HUES6 (cell line): Measurements from ENCODE around the gene NCLN.
"Not testable (repeated sequence)": the region's sequence is repeated elsewhere in the genome, so short reads cannot be mapped to it uniquely, and the experiment has no call there.

Experiments used
- H3K27ac ChIP-seq: 2 replicates; pipeline ENCODE4 v1.7.0; 2013; ENCODE audit warnings: low read depth, mild to moderate bottlenecking, low read length, inconsistent platforms
- H3K27me3 ChIP-seq: 2 replicates; pipeline ENCODE4 v1.6.1; 2013; ENCODE audit warnings: low read length; ENCODE audit not compliant: control insufficient read depth, insufficient read depth
- H3K36me3 ChIP-seq: 2 replicates; pipeline ENCODE4 v1.6.1; 2013; ENCODE audit warnings: low read length; ENCODE audit not compliant: control insufficient read depth, insufficient read depth
- H3K4me1 ChIP-seq: 2 replicates; pipeline ENCODE4 v1.6.1; 2013; ENCODE audit warnings: low read length; ENCODE audit not compliant: control insufficient read depth, insufficient read depth
- H3K4me3 ChIP-seq: 2 replicates; pipeline ENCODE4 v1.5.1; 2013; ENCODE audit warnings: low read depth, low read length
- H3K9ac ChIP-seq: one replicate; pipeline ENCODE4 v1.6.1; 2013; ENCODE audit warnings: mild to moderate bottlenecking, low read length
- H3K9me3 ChIP-seq: 2 replicates; pipeline ENCODE4 v1.6.1; 2013; ENCODE audit warnings: low read depth, low read length; ENCODE audit not compliant: control insufficient read depth, insufficient read depth

The NCLN gene

DNA sequence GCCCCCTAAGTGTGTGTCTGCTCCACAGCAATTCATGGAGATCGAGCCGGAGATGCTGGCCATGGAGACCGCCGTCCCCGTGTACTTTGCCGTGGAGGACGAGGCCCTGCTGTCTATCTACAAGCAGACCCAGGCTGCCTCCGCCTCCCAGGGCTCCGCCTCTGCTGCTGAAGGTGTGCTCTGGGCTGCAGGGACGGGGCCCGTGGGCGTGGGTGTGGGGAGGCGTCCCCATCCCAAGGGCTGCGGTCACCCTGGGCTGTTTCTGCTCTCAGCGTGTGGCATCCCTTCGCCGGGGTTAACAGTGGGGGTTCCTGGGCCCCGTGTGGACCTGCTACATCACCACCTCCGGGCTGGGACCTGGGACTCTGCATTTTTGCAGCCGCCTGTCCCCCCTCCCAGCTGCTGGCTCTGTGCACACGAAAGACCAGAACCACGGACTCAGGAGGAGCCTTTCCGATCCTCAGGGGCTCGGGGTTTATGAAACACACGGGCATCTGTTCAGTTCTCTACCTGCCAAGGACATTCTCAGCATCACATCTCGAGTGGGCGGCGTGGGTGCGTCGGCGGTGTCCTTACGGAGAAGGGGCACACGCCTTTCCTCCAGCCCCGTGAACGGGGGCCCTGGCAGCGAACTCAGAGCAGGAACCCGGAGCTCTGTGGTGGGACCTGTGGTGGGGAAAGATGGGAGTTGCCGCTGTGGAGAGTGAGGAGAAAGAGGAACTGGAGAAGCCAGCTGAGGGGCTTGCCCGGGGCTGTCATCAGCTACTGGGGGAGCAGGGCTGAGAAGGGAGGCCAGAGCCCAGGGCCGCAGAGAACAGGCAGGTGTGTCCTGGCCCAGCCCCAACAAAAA lies 7.8 kb downstream of the NCLN start:
- Histone ChIP-seq H3K4me1 (peaks cover 5% of the 10 kb centered on the region; the same call in 1 of the 2 replicates), H3K9me3 (no peaks in the 10 kb centered on the region), H3K27me3 (no peaks in the 10 kb centered on the region), H3K9ac (no peak overlapping the region), H3K36me3 (peaks cover 31% of the 10 kb centered on the region), H3K27ac (no peak overlapping the region), H3K4me3 (no peak overlapping the region)

DNA sequence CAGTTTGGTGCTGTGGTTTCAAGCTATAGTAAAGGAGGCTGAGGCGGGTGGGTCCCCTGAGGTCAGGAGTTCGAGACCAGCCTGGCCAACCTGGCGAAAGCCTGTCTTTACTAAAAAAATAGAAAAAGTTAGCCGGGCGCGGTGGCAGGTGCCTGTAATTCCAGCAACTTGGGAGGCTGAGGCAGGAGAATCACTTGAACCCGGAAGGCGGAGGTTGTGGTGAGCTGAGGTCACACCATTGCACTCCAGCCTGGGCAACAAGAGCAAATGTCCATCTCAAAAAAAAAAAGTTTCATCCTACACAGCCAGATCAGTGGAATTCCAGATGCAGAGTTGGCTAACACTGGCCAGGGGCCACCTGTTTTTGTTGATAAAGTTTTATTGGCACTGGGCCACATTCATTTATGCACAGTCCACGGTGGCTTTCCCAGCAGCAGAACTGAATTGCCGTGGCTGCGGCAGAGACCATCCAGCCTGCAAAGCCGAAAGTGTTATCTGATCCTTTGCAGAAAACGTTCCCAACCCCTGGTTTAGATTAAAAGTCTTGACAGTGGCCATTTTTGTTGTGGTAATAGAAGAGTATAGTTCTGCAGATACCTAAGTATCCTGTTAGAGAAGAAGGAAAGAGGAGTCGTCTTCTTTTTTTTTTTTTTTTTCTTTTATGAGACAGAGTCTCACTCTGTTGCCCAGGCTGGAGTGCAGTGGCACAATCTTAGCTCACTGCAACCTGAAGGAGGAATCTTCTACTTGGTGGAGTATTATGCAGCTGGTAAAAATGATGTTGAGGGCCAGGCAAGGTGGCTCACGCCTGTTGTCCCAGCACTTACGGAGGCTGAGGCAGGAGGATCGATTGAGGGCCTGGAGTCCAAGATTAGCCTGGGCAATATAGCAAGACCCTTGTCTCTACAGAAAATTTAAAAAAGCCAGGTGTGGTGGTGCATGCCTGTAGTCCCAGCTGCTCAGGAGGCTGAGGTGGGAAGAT lies 8.7 kb downstream of the NCLN start:
- no peaks in the 10 kb centered on the region for H3K9me3 ChIP-seq
- no peak overlapping the region for H3K27ac ChIP-seq
- no peak overlapping the region for H3K9ac ChIP-seq
- H3K27me3 ChIP-seq, result no peaks in the 10 kb centered on the region
- no peak overlapping the region for H3K4me3 ChIP-seq
- H3K4me1 ChIP-seq, result peaks cover 4% of the 10 kb centered on the region; the same call in 1 of the 2 replicates
- peaks cover 36% of the 10 kb centered on the region for H3K36me3 ChIP-seq

DNA sequence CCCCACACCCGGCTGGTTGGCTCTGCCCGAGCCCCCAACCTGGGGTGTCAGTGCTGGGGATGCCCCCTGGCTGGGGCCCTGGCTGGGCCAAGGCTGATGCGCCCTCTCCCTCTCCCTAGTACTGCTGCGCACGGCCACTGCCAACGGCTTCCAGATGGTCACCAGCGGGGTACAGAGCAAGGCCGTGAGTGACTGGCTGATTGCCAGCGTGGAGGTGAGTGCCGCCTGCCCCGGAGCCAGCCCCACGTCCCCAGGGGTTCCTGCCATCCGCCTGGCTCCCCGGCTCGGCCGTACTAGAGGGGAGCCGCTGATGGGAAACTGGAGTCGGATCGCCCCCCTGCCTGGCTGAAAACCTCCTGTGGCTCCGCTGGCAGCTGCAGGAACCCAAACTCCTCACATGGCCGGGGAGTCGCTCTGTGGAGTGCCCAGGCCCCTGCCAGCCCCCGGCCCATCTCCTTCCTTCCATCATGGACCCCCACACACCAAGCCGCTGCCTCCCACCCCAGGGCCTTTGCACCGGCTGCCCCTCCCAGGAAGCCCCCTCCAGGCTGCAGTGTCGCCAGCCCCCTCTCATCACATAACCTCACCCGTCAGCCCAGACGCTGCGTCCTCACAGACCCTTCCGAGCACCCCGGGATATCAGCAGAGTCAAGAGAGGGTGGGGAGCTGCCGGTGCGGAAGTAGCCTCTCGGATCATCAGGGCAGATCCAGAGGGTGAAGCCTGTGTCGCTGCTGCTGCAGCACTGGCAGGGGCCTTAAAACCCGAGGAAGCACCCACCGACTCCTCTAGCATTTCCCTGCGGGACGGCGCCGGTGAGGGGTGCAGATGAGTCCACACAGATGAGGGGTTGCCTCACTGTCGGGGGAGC lies 10.6 kb downstream of the NCLN start:
- no peak overlapping the region for H3K9ac ChIP-seq

DNA sequence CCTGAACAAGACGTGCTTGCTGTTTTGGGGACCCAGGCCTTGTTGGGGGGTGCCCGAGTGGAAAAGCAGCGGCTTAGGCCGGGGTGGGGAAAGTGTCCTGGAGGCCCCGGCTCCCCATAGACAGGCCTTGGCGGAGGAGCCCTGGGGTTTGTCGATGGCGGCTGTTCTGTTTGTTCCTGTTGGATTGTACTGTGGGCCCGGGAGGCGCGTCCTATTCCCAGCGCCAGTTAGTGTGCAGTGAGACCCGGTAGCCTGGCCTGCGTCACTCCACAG lies 11.1 kb downstream of the NCLN start:
- Histone ChIP-seq H3K36me3 (peaks cover 46% of the 10 kb centered on the region), H3K27ac (no peak overlapping the region), H3K4me1 (no peaks in the 10 kb centered on the region), H3K4me3 (no peak overlapping the region), H3K9ac (no peak overlapping the region), H3K9me3 (no peaks in the 10 kb centered on the region), H3K27me3 (no peaks in the 10 kb centered on the region)

More for the DNA sequence above, 10.6 kb downstream of the NCLN start:
- H3K27me3 ChIP-seq, result no peaks in the 10 kb centered on the region
- H3K27ac ChIP-seq, result no peak overlapping the region
- H3K36me3 ChIP-seq, result peaks cover 42% of the 10 kb centered on the region
- H3K4me1 ChIP-seq, result no peaks in the 10 kb centered on the region
- no peak overlapping the region for H3K4me3 ChIP-seq
- no peaks in the 10 kb centered on the region for H3K9me3 ChIP-seq

DNA sequence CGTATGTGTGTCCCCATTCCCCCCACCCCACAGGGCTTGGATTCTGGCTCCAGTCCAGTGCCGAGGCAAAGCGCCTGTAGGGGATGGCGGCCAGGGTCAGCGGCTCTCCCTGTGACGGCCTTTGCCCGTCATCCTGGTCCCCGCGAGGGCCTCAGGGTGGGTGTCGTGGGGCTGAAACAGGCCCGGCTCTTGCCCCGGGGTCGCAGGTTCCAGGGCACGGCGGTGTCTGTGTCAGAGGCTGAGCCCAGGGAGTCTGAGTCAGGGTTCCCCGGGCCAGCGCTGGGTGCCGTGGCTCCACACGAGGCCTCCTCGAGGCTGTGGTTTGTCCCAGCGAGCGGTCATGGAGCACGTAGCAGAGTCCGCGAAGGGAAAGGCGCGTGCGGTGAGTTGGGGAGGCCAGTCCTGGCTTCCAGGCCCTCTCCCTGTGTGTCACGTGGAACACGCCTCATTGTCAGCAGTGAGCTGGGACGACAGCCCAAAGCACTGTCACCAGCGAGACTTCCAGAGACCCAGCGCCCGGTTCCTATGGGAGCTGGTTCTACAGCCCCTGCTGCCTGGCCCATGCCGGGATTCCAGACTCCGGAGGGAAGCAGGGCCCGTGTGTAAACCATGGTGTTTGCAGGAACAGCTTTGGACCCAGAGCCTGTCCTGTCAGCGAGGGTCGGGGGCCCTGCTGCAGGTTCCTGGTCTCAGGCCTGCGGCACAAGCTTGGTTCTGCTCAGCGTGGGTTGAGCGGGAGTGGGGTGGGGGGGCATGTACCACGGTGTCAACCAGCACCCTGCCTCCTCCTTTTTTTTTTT lies 13.4 kb downstream of the NCLN start:
- Histone ChIP-seq H3K9me3 (no peaks in the 10 kb centered on the region), H3K36me3 (peaks cover 47% of the 10 kb centered on the region)

DNA sequence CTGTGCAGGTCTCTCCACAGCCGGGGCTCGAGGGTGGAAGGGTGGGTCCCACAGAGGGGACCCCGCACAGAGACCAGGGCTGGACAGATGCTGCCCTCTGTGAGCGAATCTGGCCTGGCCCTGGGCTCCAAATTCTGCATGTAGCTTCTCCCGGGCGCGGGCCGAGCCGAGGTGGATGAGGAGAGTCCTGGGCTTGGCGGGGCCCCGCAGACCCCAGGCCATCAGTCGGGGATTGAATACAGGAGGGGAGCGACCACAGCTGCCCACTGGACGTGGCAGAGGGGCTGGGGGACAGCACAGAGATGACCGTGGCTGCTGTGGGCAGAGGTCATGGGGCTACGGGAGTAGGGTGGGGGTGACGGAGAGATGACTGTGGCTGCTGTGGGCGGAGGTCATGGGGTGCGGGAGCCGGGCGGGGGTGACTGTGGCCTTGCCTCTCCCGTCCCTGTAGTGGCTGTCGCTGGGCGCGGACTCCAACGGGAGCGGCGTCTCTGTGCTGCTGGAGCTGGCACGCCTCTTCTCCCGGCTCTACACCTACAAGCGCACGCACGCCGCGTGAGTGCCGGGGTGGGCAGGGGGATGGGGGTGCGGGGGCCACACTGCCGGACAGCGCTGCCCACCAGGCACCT lies 15.5 kb downstream of the NCLN start:
- Histone ChIP-seq H3K27me3 (no peaks in the 10 kb centered on the region), H3K4me1 (no peaks in the 10 kb centered on the region), H3K9me3 (no peaks in the 10 kb centered on the region), H3K4me3 (no peak overlapping the region), H3K36me3 (peaks cover 62% of the 10 kb centered on the region), H3K9ac (no peak overlapping the region), H3K27ac (no peak overlapping the region)

More for the DNA sequence above, 13.4 kb downstream of the NCLN start:
- Histone ChIP-seq H3K4me1 (no peaks in the 10 kb centered on the region), H3K27ac (no peak overlapping the region), H3K4me3 (no peak overlapping the region), H3K9ac (no peak overlapping the region), H3K27me3 (no peaks in the 10 kb centered on the region)

DNA sequence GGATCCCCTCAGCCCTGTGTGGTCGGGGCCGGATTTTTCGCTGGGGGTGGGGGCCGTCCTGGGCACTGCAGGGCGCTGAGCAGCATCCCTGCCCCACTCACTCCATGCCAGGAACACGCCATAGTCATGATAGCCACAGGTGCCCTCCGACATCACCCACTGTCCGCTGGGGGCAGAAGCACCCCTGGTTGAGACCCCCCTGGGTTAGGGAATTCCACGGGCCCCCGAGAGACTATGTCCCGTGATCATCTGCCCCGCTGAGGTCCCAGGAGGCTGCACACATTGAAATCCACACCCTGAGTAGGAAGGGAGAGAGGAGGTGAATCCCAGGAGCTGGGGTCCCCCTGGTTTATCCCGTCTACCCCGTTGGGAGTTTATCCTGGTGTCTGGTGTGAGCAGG lies 16.2 kb downstream of the NCLN start:
- H3K36me3 ChIP-seq, result peaks cover 62% of the 10 kb centered on the region
- H3K4me1 ChIP-seq, result no peaks in the 10 kb centered on the region

DNA sequence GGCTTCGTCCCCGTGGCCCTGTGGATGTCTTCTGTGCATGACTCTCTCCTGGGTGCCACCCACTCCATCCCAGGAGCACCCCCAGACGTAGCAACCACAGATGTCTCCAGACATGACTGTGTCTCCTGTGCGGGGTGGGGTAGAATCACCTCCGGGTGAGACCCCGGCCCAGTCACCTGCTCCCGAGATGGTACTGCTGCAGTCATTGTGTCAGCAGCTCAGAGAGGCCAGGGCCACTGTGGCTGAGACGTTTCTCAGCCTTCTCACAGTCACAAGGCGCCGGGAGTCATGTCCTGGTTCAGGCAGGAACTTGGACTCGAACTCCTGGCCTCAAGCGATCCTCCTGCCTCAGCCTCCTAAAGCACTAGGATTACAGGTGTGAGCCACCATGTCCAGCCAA lies 16.6 kb downstream of the NCLN start:
- Histone ChIP-seq H3K4me1 (peaks cover 3% of the 10 kb centered on the region; the same call in 1 of the 2 replicates), H3K36me3 (peaks cover 65% of the 10 kb centered on the region)

More for the DNA sequence above, 16.2 kb downstream of the NCLN start:
- no peak overlapping the region for H3K27ac ChIP-seq
- H3K9me3 ChIP-seq, result no peaks in the 10 kb centered on the region
- H3K27me3 ChIP-seq, result no peaks in the 10 kb centered on the region
- no peak overlapping the region for H3K4me3 ChIP-seq
- H3K9ac ChIP-seq, result no peak overlapping the region

DNA sequence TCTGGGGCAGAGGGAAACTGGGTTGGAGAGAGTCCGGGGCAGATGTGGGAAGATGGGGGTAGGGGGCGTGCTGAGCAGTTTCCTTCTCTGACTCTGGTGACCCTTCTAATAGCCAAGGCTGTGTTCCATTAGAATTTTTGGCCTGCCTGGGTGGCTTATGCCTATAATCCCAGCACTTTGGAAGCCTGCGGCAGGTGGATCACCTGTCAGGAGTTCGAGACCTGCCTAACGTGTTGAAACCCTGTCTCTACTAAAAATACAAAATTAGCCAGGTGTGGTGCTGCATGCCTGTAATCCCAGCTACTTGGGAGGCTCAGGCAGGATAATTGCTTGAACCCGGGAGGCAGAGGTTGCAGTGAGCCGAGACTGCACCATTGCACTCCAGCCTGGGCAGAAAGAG lies 17.2 kb downstream of the NCLN start:
- H3K36me3 ChIP-seq, result peaks cover 71% of the 10 kb centered on the region
- H3K27me3 ChIP-seq, H3K9ac ChIP-seq, H3K4me1 ChIP-seq, H3K9me3 ChIP-seq, H3K27ac ChIP-seq, H3K4me3 ChIP-seq: not testable (repeated sequence)

More for the DNA sequence above, 16.6 kb downstream of the NCLN start:
- H3K9ac ChIP-seq, result no peak overlapping the region
- H3K9me3 ChIP-seq, result no peaks in the 10 kb centered on the region
- no peaks in the 10 kb centered on the region for H3K27me3 ChIP-seq
- no peak overlapping the region for H3K4me3 ChIP-seq
- H3K27ac ChIP-seq, result no peak overlapping the region
